Fibroblast of the aortic adventitia (primary cell): Measurements from ENCODE around the gene HEPACAM. TPM values are rescaled to one million over a fixed set of nuclear protein-coding genes. Genes with fewer than 3 reads are reported as not detected.
A peak's percentile ranks its signal among the peaks of the same experiment; 100 is the strongest.

Experiments
- DNase-seq: peaks from one replicate; pipeline ENCODE4 v3.0.0-alpha.2; 2010; ENCODE audit warnings: low read depth
- H3K4me3 ChIP-seq: 2 replicates; pipeline ENCODE4 v1.5.1; 2011; ENCODE audit warnings: low read depth, mild to moderate bottlenecking, control low read depth, low read length, moderate library complexity
- total RNA-seq: library from RNA; depleted of rRNA; stranded (reverse); fragments of >200 nt; gene quantifications from 2 replicates; pipeline ENCODE4 v1.2.3, GENCODE V29; 2012; ENCODE audit warnings: low replicate concordance
- TF ChIP-seq, protein P1 (sequence below): IDR thresholded peaks from 2 replicates; pipeline ENCODE4 v1.5.1; 2011; ENCODE audit warnings: mild to moderate bottlenecking, low read length, control low read depth, inconsistent platforms; ENCODE audit not compliant: insufficient read depth

The HEPACAM gene
- total RNA-seq, 1 donor = not detected

DNA sequence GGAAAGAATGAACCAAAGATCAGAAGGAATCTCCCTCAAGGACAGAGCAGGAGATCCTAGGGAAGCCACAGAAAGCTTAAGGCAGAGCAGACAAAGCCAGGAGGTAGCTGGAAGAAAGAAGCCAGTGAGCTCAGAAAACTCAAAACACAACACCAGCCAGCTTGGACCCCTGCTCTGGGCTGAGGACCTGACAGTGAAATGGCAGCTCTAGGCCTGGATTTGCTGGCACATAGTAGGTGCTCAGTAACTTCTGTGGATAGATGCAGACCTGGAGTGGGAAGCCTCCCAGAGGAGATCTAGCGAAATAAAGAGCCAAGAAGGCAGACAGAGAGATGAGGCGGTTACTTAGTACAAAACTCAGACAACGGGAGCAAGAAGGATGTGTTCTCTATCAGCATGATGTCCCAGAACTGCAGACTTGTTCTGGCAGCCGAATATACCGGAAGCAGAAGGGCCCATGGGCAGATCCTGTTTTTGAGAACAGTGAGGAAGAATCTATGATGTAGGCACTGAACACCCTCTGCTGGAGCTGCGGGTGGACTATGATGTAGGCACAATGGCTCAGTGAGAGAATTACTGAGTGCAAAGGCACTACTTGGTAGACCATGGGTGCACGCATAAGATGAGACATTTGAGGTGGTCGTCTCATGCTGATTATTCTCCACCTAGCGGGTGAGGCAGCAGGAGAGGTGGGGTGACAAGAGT lies 42.9 kb downstream of the HEPACAM start:
- no peak overlapping the region for H3K4me3 ChIP-seq
- TF ChIP-seq, protein P1, sequence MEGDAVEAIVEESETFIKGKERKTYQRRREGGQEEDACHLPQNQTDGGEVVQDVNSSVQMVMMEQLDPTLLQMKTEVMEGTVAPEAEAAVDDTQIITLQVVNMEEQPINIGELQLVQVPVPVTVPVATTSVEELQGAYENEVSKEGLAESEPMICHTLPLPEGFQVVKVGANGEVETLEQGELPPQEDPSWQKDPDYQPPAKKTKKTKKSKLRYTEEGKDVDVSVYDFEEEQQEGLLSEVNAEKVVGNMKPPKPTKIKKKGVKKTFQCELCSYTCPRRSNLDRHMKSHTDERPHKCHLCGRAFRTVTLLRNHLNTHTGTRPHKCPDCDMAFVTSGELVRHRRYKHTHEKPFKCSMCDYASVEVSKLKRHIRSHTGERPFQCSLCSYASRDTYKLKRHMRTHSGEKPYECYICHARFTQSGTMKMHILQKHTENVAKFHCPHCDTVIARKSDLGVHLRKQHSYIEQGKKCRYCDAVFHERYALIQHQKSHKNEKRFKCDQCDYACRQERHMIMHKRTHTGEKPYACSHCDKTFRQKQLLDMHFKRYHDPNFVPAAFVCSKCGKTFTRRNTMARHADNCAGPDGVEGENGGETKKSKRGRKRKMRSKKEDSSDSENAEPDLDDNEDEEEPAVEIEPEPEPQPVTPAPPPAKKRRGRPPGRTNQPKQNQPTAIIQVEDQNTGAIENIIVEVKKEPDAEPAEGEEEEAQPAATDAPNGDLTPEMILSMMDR = no peak
- no peak for DNase-seq

DNA sequence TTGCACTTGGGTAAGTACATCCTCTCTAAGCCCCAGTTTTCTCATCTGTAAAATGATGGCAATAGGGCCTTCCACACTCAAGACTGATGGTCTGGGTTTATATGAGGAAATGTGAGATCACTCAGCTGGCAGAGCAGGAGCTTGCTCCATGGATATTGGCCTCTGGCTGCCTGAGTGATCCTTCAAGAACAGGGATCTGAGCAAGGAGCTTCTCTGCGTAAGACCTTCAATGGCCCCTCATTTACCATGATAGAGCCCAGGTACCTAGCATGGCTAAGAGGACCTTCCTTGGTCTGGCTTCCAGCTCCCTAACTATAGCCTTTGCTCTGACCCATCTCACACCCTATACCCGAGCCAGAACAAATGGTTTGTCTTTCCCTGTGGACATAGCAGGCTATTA lies 43.7 kb downstream of the HEPACAM start:
- no peak for DNase-seq
- no peak overlapping the region for H3K4me3 ChIP-seq
- TF ChIP-seq, protein P1 = no peak

DNA sequence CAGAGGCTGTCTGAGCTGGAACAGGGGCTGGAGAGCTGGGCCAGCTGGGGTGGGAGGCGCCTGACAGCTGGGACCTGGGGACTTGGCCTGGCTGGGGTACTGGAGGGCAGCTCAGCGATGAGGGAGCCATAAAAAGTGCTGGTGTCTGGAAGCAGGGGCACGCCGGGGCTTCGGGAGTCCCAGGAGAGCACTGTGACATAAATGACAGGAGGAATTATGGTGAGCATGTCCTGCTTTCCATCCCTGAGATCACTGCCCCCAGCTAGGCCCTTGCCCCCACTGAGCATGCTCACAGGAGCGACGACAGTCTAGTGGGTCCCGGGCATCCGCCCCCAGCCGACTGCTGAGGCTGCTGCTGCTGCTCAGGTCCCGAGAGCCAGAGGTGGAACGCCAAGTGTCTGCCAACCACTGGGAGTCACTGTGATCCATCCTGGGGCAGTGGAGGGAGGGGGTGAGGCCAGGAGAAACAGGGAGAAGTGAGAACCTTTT lies 44.4 kb downstream of the HEPACAM start:
- TF ChIP-seq, protein P1 = peak; percentile 6
- H3K4me3 ChIP-seq = no peak overlapping the region
- no peak for DNase-seq

DNA sequence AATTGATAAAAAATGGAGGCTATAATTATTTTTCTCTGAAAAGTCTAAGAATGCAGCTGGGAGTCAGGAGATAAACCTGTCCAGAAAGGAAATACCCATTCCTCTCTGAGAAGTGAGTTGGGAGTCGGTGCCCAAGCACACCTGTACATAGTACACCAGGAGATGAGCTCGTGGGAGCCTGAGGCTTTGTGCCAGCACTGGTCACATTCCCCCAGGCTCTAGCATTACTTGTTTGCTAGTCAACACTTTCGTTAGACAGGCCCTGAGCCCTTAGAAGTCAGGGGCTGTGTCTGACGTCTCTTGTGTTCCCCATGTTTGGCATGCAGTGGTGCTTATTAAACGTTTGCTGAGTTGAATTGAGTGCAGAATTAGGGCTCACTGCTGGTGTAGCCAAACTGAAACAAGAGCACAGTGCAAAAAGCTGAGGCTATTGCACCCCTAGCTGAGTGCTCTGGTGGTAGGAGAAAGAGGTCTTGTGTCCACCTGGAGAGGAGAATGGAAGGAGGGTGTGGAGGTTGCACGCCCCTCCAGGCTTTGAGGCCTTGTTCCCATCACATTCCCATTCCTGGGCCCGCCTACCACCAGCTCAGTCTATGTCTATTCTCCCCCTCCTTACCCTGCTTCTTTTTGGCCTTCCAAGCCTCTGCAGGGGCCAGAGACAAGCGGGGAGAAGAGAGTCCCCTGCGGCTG lies 45.0 kb downstream of the HEPACAM start:
- TF ChIP-seq, protein P1 = no peak
- no peak overlapping the region for H3K4me3 ChIP-seq
- no peak for DNase-seq

DNA sequence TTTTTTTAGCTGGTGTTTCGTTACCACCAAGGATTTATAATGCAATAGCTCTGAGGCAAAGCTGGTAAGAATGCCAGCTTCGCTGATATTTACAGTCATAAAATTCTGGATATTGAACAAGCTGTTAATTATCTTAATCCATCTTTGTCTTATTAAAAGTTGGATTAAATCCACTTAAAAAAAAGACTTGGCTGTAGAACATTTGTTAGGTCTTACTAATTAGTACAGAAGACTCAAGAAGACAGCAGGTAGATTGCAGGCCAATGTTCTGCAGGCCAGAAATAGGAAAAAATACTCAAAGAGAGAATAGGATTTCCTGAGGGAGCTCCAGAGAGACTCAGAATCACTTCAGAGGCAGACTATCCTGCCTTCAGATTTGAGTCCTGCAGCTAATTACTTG lies 45.7 kb downstream of the HEPACAM start:
- TF ChIP-seq, protein P1 = no peak
- no peak overlapping the region for H3K4me3 ChIP-seq
- no peak for DNase-seq

DNA sequence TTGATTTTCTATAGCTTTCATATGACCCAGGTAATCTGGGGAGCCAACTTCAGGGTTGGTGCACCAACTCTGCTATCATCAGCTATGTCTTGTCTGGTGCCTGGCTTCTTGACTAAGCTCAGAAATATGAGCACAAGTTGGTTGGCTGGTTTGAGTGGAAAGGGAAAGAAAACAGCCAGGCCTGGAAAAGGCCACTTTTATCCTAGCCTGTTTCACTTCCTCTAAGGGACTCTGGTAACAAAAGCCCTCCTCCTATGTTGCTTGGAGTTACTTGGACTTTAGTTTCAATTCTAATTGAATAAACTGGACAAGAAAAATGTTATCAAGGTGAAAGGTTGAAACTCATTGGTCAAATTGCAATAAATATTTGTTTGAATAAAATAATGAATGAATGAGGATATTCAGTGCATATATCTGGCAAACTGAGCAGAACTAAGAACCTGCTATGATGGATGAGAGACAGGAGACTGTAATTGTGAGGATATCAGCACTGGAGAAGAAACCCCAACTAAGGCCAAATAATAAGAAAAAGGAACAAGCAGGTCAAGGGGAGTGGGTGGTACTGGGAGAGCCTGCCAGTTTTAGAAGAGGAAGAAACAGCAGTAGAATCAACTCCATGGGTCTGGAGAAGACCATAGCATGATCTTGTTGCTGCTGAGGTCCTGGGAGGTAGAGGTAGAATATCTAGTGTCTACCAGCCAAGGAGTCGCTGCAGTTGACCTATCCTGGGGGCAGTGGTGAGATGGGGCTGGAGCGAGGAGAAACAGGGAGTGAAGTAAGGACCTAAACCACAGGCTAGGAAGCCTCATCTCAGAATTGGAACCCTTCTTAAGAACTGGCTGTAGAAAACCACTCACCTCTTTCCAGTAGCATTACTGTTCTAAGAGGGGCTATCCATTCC lies 46.4 kb downstream of the HEPACAM start:
- DNase-seq = no peak
- H3K4me3 ChIP-seq = no peak overlapping the region
- TF ChIP-seq, protein P1 = no peak
